ENCODE data around the gene FUOM. TPM values are rescaled to one million over a fixed set of nuclear protein-coding genes. Genes with fewer than 3 reads are reported as not detected.
A peak's percentile ranks its signal among the peaks of the same experiment; 100 is the strongest.

Gene FUOM
- total and polyA plus RNA-seq, 9 of the 15 experiments (the other 6 are each of a cell fraction or from before 2014, with no cell fraction given) = 1.8 to 96.1 (median 27.0) TPM

DNA sequence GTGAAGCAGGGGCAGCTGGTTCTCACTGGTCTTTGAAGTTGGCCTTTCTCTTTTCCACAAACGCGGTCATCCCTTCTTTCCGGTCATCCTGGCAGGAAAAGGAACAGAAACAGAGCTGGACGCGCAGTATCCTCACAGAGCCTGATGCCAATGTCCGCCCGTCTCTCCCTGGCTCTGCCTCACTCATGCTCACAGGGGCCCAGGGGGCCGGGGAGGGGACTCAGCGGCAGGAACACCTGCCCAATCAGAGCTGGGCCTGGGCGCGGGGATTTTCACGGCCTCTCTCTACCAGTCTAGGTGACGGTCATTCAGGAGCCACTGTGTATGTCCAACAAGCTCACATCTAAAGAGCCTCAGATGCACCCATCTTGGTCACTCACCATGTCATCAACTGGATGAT is 5.0 kb upstream of the FUOM start:
- no TSS peak for BruUV-seq (replicated peaks)
- intact Hi-C loops (cut with micrococcal nuclease) = no loop called here

DNA sequence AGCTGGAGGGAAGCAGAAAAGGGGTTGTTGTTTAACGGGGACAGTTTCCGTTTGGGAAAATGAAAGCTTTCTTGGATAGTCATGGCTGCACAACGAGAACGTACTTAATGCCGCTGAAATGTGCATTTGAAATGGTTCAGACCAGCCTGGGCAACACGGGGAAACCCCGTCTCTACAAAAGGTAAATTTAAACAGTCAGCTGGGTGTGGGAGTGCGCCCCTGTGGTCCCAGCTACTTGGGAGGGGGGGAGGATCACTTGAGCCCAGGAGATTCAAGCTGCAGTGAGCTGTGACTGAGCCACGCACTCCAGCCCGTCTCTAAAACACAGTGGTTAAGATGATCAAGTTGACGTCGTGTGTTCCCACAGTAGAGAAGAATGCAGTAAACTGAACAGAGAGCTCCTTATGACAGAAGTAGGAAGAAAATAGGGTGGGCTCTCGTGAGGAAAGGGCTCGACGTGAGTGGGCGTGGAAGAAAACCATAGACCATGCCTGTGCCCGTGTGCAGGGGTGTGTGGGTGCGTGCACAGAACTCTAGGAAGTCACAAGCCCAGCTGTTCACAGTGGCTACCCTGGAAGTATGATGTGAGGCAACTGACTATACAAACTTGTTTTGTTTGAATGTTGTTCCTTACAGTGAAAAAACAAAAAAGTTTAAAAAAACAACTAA is 4.1 kb upstream of the FUOM start:
- H3K36me3 ChIP-seq (ENCODE audit: control insufficient read depth, insufficient read depth, low read length) = peaks cover 44% of the 10 kb centered on the region; the same call in 2 of the 3 replicates
- H3K4me1 ChIP-seq (replicated peaks in 1 of 2; ENCODE audit: control insufficient read depth in 2 of 2, insufficient read depth in 2 of 2, low read length in 2 of 2) = peaks cover 15 to 41% of the 10 kb centered on the region in 2 experiments
- no peak overlapping the region for H3K4me3 ChIP-seq
- BruUV-seq (replicated peaks) = no TSS peak
- H3K4me2 ChIP-seq (ENCODE audit: insufficient read depth, low read length) = no peak overlapping the region
- 93% methylated on average over 11 of the region's 18 CpGs for WGBS (ENCODE audit: insufficient coverage, low coverage, missing lambda C conversion rate)
- ChIA-PET POLR2A (interaction anchor here (0.6 to 1.7 kb wide), 6 partner anchors 9 to 32 kb away, joined by 3 to 10 read pairs (median 4); partner anchors contain the start of gene ECHS1), CTCF (ENCODE audit: low intra/inter-chr PET ratio) (no interaction called here)
- H3K27me3 ChIP-seq (ENCODE audit: control insufficient read depth in 2 of 2, insufficient read depth in 2 of 2, low read length in 2 of 2) = no peaks in the 10 kb centered on the region
- FAIRE-seq (no peak), ATAC-seq (no peak), DNase-seq (ENCODE audit: extremely low read depth in 1 of 4, low spot score in 3 of 4) (no peak)
- 0 out of 2 replicates have a peak, but pooled peaks cover 3% of the 10 kb centered on the region for H4K20me1 ChIP-seq (replicated peaks; ENCODE audit: control insufficient read depth, insufficient read depth, low read length)
- H3K79me2 ChIP-seq (ENCODE audit: control insufficient read depth, insufficient read depth, low read length) = peaks cover 5% of the 10 kb centered on the region; the same call in 2 of the 3 replicates
- H3K9ac ChIP-seq (ENCODE audit: insufficient read depth in 1 of 2, low read depth in 2 of 2, low read length in 2 of 2) = no peak overlapping the region
- no peaks in the 10 kb centered on the region for H3K9me1 ChIP-seq (ENCODE audit: control insufficient read depth, insufficient read depth, low read length)
- no peak overlapping the region for H2AFZ ChIP-seq (ENCODE audit: low read depth, low read length)
- in situ Hi-C loops (cut with MboI) = no loop called here
- H3K27ac ChIP-seq (ENCODE audit: extremely low read depth, low read depth, low read length) = no peak overlapping the region
- TF ChIP-seq, protein P1, sequence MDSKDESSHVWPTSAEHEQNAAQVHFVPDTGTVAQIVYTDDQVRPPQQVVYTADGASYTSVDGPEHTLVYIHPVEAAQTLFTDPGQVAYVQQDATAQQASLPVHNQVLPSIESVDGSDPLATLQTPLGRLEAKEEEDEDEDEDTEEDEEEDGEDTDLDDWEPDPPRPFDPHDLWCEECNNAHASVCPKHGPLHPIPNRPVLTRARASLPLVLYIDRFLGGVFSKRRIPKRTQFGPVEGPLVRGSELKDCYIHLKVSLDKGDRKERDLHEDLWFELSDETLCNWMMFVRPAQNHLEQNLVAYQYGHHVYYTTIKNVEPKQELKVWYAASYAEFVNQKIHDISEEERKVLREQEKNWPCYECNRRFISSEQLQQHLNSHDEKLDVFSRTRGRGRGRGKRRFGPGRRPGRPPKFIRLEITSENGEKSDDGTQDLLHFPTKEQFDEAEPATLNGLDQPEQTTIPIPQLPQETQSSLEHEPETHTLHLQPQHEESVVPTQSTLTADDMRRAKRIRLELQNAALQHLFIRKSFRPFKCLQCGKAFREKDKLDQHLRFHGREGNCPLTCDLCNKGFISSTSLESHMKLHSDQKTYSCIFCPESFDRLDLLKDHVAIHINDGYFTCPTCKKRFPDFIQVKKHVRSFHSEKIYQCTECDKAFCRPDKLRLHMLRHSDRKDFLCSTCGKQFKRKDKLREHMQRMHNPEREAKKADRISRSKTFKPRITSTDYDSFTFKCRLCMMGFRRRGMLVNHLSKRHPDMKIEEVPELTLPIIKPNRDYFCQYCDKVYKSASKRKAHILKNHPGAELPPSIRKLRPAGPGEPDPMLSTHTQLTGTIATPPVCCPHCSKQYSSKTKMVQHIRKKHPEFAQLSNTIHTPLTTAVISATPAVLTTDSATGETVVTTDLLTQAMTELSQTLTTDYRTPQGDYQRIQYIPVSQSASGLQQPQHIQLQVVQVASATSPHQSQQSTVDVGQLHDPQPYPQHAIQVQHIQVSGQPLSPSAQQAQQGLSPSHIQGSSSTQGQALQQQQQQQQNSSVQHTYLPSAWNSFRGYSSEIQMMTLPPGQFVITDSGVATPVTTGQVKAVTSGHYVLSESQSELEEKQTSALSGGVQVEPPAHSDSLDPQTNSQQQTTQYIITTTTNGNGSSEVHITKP (IDR thresholded peaks at IDR 0.05; ENCODE audit: partially characterized antibody) = no peak
- TF ChIP-seq KDM2B (CRISPR knock-in tag; IDR thresholded peaks at IDR 0.05) (no peak), SUPT5H (IDR thresholded peaks at IDR 0.05) (0 out of 2 replicates have a peak, but pooled peaks have one; percentile 39), POLR2A (conservative IDR thresholded peaks at IDR 0.05) (no peak)
- intact Hi-C loops (cut with micrococcal nuclease) = no loop called here
- no peaks in the 10 kb centered on the region for H3K9me3 ChIP-seq (replicated peaks; ENCODE audit: control insufficient read depth, insufficient read depth, low read depth, low read length)

More for the DNA sequence above, 5.0 kb upstream of the FUOM start:
- in situ Hi-C loops (cut with MboI) = no loop called here
- CTCF ChIA-PET (ENCODE audit: low intra/inter-chr PET ratio) = no interaction called here
- no peak for DNase-seq (ENCODE audit: extremely low read depth in 1 of 4, low spot score in 3 of 4)
- H3K27me3 ChIP-seq (ENCODE audit: control insufficient read depth in 2 of 2, insufficient read depth in 2 of 2, low read length in 2 of 2) = no peaks in the 10 kb centered on the region
- ATAC-seq = no peak
- no peak overlapping the region for H3K4me2 ChIP-seq (ENCODE audit: insufficient read depth, low read length)
- peaks cover 45% of the 10 kb centered on the region; the same call in 2 of the 3 replicates for H3K36me3 ChIP-seq (ENCODE audit: control insufficient read depth, insufficient read depth, low read length)
- peaks cover 15 to 32% of the 10 kb centered on the region in 2 experiments for H3K4me1 ChIP-seq (replicated peaks in 1 of 2; ENCODE audit: control insufficient read depth in 2 of 2, insufficient read depth in 2 of 2, low read length in 2 of 2)
- peak overlapping the region in 1 of 2 experiments; percentile 26; a peak in 1 of 4 replicates for H3K9ac ChIP-seq (ENCODE audit: insufficient read depth in 1 of 2, low read depth in 2 of 2, low read length in 2 of 2)
- H2AFZ ChIP-seq (ENCODE audit: low read depth, low read length) = no peak overlapping the region
- POLR2A ChIA-PET = interaction anchor here (1.0 kb wide), 1 partner anchor 10 kb away, joined by 6 read pairs; the partner anchor contains the start of gene ECHS1
- H3K79me2 ChIP-seq (ENCODE audit: control insufficient read depth, insufficient read depth, low read length) = no peaks in the 10 kb centered on the region
- no peak for FAIRE-seq
- WGBS (ENCODE audit: insufficient coverage, low coverage, missing lambda C conversion rate) = 100% methylated on average over 2 of the region's 13 CpGs
- no peaks in the 10 kb centered on the region for H3K9me1 ChIP-seq (ENCODE audit: control insufficient read depth, insufficient read depth, low read length)
- TF ChIP-seq U2AF1 (optimal IDR thresholded peaks at IDR 0.05; ENCODE audit: low read depth, low read length) = no peak
- 0 out of 2 replicates have a peak, but pooled peaks have one; percentile 16 for TF ChIP-seq POLR2G (IDR thresholded peaks at IDR 0.05; ENCODE audit: low read depth, low read length)
- no peak for TF ChIP-seq ZNF57 (CRISPR knock-in tag; IDR thresholded peaks at IDR 0.05)
- no peak overlapping the region for H3K4me3 ChIP-seq
- no peak overlapping the region for H3K27ac ChIP-seq (ENCODE audit: extremely low read depth, low read depth, low read length)
- H4K20me1 ChIP-seq (replicated peaks; ENCODE audit: control insufficient read depth, insufficient read depth, low read length) = 0 out of 2 replicates have a peak, but pooled peaks cover 3% of the 10 kb centered on the region
- no peaks in the 10 kb centered on the region for H3K9me3 ChIP-seq (replicated peaks; ENCODE audit: control insufficient read depth, insufficient read depth, low read depth, low read length)

Measured in K562 (cell line).